Fibroblast of lung (primary cell): ENCODE results near the gene MYEF2.

ENCODE experiments used
- CTCF ChIP-seq, 2 donors: IDR thresholded peaks in 1 of 2; conservative IDR thresholded peaks in 1 of 2; 1 replicate in 1 of 2; 2 replicates in 1 of 2; pipeline ENCODE4 v1.5.1; 2011 to 2012; ENCODE audit warnings: low read length in 2 of 2, control low read depth in 1 of 2, inconsistent platforms in 1 of 2, low read depth in 1 of 2, mild to moderate bottlenecking in 1 of 2
- EZH2 ChIP-seq: IDR thresholded peaks from 2 replicates; pipeline ENCODE4 v1.5.1; 2012; ENCODE audit warnings: low read length, control low read depth, mild to moderate bottlenecking; ENCODE audit errors: missing control alignments

GRCh38 chr15:48086576-48086975, 91.5 kb downstream of the MYEF2 start:
- TF ChIP-seq CTCF (conservative IDR thresholded peaks at IDR 0.05 in 1 of 2, IDR thresholded peaks at IDR 0.05 in 1 of 2; ENCODE audit: low read depth in 1 of 2, low read length in 2 of 2) (no peak), EZH2 (no peak)
